ENCODE measurements around the gene MYL7.

DNA sequence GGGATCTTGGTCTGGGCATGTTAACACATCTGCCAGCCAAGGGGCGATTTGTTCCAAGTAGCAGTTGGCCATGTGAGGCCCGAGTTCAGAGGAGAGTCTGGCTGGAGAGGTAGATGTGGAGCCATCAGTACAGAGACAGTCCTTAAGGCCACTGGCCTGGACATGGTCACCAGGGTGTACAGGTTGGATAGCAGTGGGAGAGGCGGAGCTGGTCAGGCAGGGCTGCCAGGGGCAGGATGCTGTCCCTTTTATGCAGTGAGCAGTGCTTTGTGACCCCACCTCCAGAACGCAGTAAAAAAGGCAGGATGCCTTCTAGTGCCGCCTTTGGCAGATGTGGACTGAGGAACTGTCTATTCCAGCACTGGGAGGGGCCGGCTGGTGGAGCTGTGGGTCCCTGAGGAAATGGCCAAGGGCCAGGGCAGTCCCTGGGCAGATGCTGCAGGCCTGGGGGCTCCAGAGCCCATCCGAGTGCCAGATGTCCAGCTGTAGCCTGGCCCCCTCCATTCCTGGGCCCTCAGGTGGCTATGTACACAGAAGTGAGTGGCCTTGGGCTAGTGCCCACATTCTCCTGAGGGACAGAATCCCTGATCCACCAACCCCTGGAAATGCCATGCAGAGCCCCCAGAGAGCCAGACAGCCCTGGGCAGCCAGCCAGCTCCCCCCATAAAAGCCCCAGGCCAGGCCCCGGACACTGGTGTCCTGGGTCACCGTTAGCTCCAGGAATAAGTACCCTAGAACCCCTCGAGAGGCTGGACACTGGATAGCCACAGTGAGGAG lies 17.2 kb upstream of the MYL7 start:
- TF ChIP-seq ZNF551 (CRISPR knock-in tag; IDR thresholded peaks at IDR 0.05) (no peak), CTCF (IDR thresholded peaks at IDR 0.05 in 2 of 3, conservative IDR thresholded peaks at IDR 0.05 in 1 of 3; ENCODE audit: insufficient read depth in 2 of 3, low read depth in 1 of 3, low read length in 3 of 3) (no peak), POLR2A (conservative IDR thresholded peaks at IDR 0.05) (no peak), IRF9 (tag; IDR thresholded peaks at IDR 0.05) (no peak)
